ENCODE data around the gene XPO4.

DNA sequence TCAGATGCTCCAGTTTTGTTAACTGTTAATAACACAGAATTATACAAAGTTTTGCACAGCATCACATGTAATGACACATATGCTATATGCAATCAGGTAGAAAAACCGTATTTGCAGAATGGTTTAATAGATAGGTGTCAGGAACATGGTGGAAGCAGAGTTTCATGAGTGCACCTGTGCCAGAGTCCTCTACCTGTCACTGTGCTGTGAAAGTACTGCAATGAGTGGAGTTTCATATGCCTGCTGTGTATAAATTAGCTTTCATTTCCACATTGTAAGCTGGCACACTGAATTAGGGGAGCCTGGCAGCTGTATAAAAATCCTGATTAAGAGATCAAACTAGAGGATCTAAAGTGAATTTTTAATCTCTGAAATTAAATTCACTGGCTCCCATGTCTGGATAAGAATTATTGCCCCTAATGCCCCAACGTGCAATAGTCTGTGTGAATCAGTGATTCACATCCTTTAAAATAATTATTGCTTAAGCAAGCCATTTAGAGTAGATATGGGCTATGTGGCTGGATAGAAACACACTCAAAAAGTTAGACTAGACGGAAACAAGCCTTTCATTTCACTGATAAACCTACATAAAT is 120.3 kb downstream of the XPO4 start:
- TF ChIP-seq, protein P1, sequence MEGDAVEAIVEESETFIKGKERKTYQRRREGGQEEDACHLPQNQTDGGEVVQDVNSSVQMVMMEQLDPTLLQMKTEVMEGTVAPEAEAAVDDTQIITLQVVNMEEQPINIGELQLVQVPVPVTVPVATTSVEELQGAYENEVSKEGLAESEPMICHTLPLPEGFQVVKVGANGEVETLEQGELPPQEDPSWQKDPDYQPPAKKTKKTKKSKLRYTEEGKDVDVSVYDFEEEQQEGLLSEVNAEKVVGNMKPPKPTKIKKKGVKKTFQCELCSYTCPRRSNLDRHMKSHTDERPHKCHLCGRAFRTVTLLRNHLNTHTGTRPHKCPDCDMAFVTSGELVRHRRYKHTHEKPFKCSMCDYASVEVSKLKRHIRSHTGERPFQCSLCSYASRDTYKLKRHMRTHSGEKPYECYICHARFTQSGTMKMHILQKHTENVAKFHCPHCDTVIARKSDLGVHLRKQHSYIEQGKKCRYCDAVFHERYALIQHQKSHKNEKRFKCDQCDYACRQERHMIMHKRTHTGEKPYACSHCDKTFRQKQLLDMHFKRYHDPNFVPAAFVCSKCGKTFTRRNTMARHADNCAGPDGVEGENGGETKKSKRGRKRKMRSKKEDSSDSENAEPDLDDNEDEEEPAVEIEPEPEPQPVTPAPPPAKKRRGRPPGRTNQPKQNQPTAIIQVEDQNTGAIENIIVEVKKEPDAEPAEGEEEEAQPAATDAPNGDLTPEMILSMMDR (IDR thresholded peaks at IDR 0.05; ENCODE audit: extremely low read depth in 1 of 2, insufficient read depth in 1 of 2, low read depth in 1 of 2, low read length in 2 of 2): no peak
- TF ChIP-seq EZH2 (IDR thresholded peaks at IDR 0.05; ENCODE audit: borderline replicate concordance, low read depth, low read length, severe bottlenecking) (no peak), POLR2A (IDR thresholded peaks at IDR 0.05; ENCODE audit: low read depth, low read length) (no peak)

Data from endothelial cell of umbilical vein (primary cell).